ENCODE data around the gene ABLIM3. TPM values are rescaled to one million over a fixed set of nuclear protein-coding genes. Genes with fewer than 3 reads are reported as not detected.

Gene ABLIM3
- polyA plus RNA-seq, 1 of the 3 experiments (the other 2 are of a cell fraction), result 5.9 TPM

- TF ChIP-seq REST (IDR thresholded peaks at IDR 0.05; ENCODE audit: low read depth, low read length) (no peak), EP300 (IDR thresholded peaks at IDR 0.05; ENCODE audit: borderline replicate concordance in 1 of 2, low read depth in 1 of 2, low read length in 1 of 2) (no peak), JUND (IDR thresholded peaks at IDR 0.05) (no peak), MXI1 (IDR thresholded peaks at IDR 0.05; ENCODE audit: low read depth, low read length) (no peak), CTCF (IDR thresholded peaks at IDR 0.05) (no peak)
Observed at GRCh38 chr5:149277801-149278200, 136.5 kb downstream of the ABLIM3 start (continued).

- CTCF ChIA-PET, result interaction anchor here (0.7 to 2.8 kb wide), 4 partner anchors 9 to 155 kb away, joined by 3 to 12 read pairs (median 3); no protein-coding TSS in a partner anchor
- H3K36me3 ChIP-seq (replicated peaks in 1 of 2; ENCODE audit: control insufficient read depth in 1 of 2, insufficient read depth in 2 of 2, low read length in 1 of 2), result no peaks in the 10 kb centered on the region
- no peak overlapping the region for H3K4me3 ChIP-seq (ENCODE audit: low read depth in 2 of 2, low read length in 1 of 2)
- TF ChIP-seq FOSL2 (IDR thresholded peaks at IDR 0.05; ENCODE audit: borderline replicate concordance, low read depth) (no peak), FOXM1 (IDR thresholded peaks at IDR 0.05; ENCODE audit: low read depth) (no peak), MEF2A (IDR thresholded peaks at IDR 0.05; ENCODE audit: borderline replicate concordance, low read depth) (no peak), RCOR1 (IDR thresholded peaks at IDR 0.05; ENCODE audit: low read length) (no peak), NRF1 (IDR thresholded peaks at IDR 0.05; ENCODE audit: low read depth, low read length) (no peak), USF1 (IDR thresholded peaks at IDR 0.05; ENCODE audit: borderline replicate concordance, low read depth) (no peak), GABPA (IDR thresholded peaks at IDR 0.05; ENCODE audit: low read depth) (no peak), USF2 (IDR thresholded peaks at IDR 0.05; ENCODE audit: borderline replicate concordance, low read depth, low read length) (no peak), ZBTB33 (IDR thresholded peaks at IDR 0.05; ENCODE audit: borderline replicate concordance, low read depth) (no peak), RXRA (IDR thresholded peaks at IDR 0.05; ENCODE audit: borderline replicate concordance, low read depth) (no peak)
- no peaks in the 10 kb centered on the region for H4K20me1 ChIP-seq (ENCODE audit: insufficient read depth)
- no peak overlapping the region for H2AFZ ChIP-seq (ENCODE audit: low read depth)
- H3K4me1 ChIP-seq (ENCODE audit: control insufficient read depth in 1 of 2, insufficient read depth in 2 of 2, low read depth in 1 of 2, low read length in 1 of 2), result no peaks in the 10 kb centered on the region
- no peaks in the 10 kb centered on the region for H3K9me3 ChIP-seq
- H3K4me2 ChIP-seq, result no peak overlapping the region
- peaks cover 5% of the 10 kb centered on the region for H3F3A ChIP-seq (replicated peaks; ENCODE audit: insufficient read depth)
- H3K27me3 ChIP-seq (ENCODE audit: insufficient read depth), result no peaks in the 10 kb centered on the region
- no peak for DNase-seq
- no peak overlapping the region for H3K9ac ChIP-seq
- H3K27ac ChIP-seq (ENCODE audit: low read depth in 2 of 2, low read length in 1 of 2), result no peak overlapping the region
- no peaks in the 10 kb centered on the region for H3K79me2 ChIP-seq (ENCODE audit: insufficient read depth)
- H3K9me2 ChIP-seq, result no peaks in the 10 kb centered on the region
- POLR2A ChIA-PET, result no interaction called here
- WGBS (ENCODE audit: low lambda C conversion rate), result 53% methylated on average over 5 of the region's 5 CpGs
Observed at GRCh38 chr5:149278451-149279210, 137.3 kb downstream of the ABLIM3 start.
